Measurements from ENCODE around the gene NMNAT3.

Gene NMNAT3

DNA sequence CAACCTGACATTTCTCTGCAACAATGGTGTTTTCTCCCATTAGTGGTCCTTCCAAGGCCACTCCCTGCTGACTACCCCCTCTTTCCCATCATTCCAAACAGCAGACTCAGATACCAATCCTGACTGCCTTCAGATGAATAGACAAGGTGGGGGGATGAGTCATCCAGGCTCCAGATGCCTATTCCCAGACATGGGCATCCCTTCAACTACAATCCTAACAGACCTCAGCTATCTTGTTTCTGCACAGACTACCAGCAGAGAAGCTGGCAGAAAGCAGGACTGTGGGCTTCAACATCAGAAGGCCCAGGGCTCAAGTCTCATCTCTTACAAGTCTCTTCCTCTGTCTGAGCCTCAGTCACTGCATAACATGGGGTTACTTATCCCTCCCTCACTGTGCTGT lies 140.4 kb downstream of the NMNAT3 start:
- TF ChIP-seq CTCF (IDR thresholded peaks at IDR 0.05; ENCODE audit: low read depth, low read length): no peak
- DNase-seq (ENCODE audit: extremely low read depth, low read depth): no peak

- DNase-seq (ENCODE audit: extremely low read depth, low read depth): peak; percentile 44
- TF ChIP-seq CTCF (IDR thresholded peaks at IDR 0.05; ENCODE audit: low read depth, low read length): no peak
Measured at GRCh38 chr3:139534992-139535879, 142.5 kb downstream of the NMNAT3 start.

GRCh38 chr3:139534455-139534812 lies 143.3 kb downstream of the NMNAT3 start:
- peak; percentile 60 for DNase-seq (ENCODE audit: extremely low read depth, low read depth)
- no peak for TF ChIP-seq CTCF (IDR thresholded peaks at IDR 0.05; ENCODE audit: low read depth, low read length)

GRCh38 chr3:139533781-139534454 lies 143.9 kb downstream of the NMNAT3 start:
- DNase-seq (ENCODE audit: extremely low read depth, low read depth): no peak
- TF ChIP-seq CTCF (IDR thresholded peaks at IDR 0.05; ENCODE audit: low read depth, low read length): no peak

GRCh38 chr3:139532976-139533375 lies 144.8 kb downstream of the NMNAT3 start:
- DNase-seq (ENCODE audit: extremely low read depth, low read depth): no peak
- no peak for TF ChIP-seq CTCF (IDR thresholded peaks at IDR 0.05; ENCODE audit: low read depth, low read length)

- no peak for TF ChIP-seq CTCF (IDR thresholded peaks at IDR 0.05; ENCODE audit: low read depth, low read length)
- no peak for DNase-seq (ENCODE audit: extremely low read depth, low read depth)
Measured at GRCh38 chr3:139530717-139531116, 147.1 kb downstream of the NMNAT3 start.

DNA sequence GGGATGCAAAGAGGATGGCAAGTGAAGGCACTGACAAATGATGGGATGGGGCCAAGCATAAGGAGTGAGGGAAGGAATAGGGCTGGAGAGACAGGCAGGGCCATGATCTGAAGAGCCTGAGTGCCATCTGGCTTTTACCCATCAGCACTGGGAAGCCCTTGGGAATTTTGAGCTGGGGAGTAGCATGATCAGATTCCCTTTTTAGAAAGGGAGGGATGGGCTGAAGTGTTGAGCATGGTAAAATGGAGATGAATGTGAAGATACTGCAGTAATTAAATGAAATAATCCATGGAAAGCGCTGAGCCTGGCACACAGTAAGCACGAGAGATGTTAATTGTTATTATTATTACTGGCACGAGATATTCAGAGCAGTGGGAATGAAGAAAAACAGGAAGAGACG lies 148.1 kb downstream of the NMNAT3 start:
- DNase-seq (ENCODE audit: extremely low read depth, low read depth): no peak
- TF ChIP-seq CTCF (IDR thresholded peaks at IDR 0.05; ENCODE audit: low read depth, low read length): no peak

Data from AG09319 (cell line).